ENCODE measurements around the gene ALAD. TPM values are rescaled to one million over a fixed set of nuclear protein-coding genes. Genes with fewer than 3 reads are reported as not detected.

Gene ALAD
- total and polyA plus RNA-seq, 9 of the 15 experiments (the other 6 are each of a cell fraction or from before 2014, with no cell fraction given) = 1.3 to 12.7 (median 6.8) TPM

- TF ChIP-seq, protein P1, sequence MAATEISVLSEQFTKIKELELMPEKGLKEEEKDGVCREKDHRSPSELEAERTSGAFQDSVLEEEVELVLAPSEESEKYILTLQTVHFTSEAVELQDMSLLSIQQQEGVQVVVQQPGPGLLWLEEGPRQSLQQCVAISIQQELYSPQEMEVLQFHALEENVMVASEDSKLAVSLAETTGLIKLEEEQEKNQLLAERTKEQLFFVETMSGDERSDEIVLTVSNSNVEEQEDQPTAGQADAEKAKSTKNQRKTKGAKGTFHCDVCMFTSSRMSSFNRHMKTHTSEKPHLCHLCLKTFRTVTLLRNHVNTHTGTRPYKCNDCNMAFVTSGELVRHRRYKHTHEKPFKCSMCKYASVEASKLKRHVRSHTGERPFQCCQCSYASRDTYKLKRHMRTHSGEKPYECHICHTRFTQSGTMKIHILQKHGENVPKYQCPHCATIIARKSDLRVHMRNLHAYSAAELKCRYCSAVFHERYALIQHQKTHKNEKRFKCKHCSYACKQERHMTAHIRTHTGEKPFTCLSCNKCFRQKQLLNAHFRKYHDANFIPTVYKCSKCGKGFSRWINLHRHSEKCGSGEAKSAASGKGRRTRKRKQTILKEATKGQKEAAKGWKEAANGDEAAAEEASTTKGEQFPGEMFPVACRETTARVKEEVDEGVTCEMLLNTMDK (IDR thresholded peaks at IDR 0.05; ENCODE audit: borderline replicate concordance, insufficient read depth, low read depth, low read length, poor library complexity, severe bottlenecking) = no peak
These were observed 35.8 kb upstream of the ALAD start (continued) for GRCh38 chr9:113436728-113437515.

DNA sequence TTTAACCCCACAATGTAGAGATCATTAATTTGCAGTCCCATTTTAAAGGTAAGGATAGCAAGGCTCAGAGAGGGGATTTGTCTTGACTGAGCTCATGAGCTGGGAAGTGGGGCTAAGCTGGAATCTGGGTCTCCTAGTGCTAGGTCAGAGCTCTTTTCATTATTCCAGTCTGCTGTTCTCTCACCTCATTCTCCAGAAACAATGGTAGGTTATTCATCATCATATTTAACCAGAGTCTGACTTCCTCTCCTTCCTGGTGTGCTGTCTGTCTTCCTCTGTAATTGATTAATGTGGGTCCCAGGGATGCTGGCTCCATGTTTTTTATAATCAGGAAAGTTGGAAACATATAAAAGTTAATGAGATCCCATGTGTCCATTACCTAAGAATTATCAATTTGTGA is 30.1 kb upstream of the ALAD start:
- ChIA-PET POLR2A (no interaction called here), CTCF (ENCODE audit: low intra/inter-chr PET ratio) (no interaction called here)
- intact Hi-C loops (cut with micrococcal nuclease) = no loop called here
- Histone ChIP-seq H3K36me3 (ENCODE audit: control insufficient read depth, insufficient read depth, low read length) (no peaks in the 10 kb centered on the region), H3K4me3 (no peak overlapping the region), H3K27ac (ENCODE audit: extremely low read depth, low read depth, low read length) (no peak overlapping the region), H4K20me1 (replicated peaks; ENCODE audit: control insufficient read depth, insufficient read depth, low read length) (no peaks in the 10 kb centered on the region), H3K9me1 (ENCODE audit: control insufficient read depth, insufficient read depth, low read length) (no peaks in the 10 kb centered on the region), H3K9ac (ENCODE audit: insufficient read depth in 1 of 2, low read depth in 2 of 2, low read length in 2 of 2) (no peak overlapping the region), H3K79me2 (ENCODE audit: control insufficient read depth, insufficient read depth, low read length) (no peaks in the 10 kb centered on the region), H2AFZ (ENCODE audit: low read depth, low read length) (no peak overlapping the region), H3K4me1 (replicated peaks in 1 of 2; ENCODE audit: control insufficient read depth in 2 of 2, insufficient read depth in 2 of 2, low read length in 2 of 2) (no peaks in the 10 kb centered on the region; a peak in 1 of 5 replicates), H3K27me3 (ENCODE audit: control insufficient read depth in 2 of 2, insufficient read depth in 2 of 2, low read length in 2 of 2) (peaks cover 4 to 13% of the 10 kb centered on the region in 2 experiments; a peak in 3 of 5 replicates), H3K9me3 (replicated peaks; ENCODE audit: control insufficient read depth, insufficient read depth, low read depth, low read length) (no peaks in the 10 kb centered on the region), H3K4me2 (ENCODE audit: insufficient read depth, low read length) (no peak overlapping the region)
- no TSS peak for BruUV-seq (replicated peaks)
- FAIRE-seq = no peak
- in situ Hi-C loops (cut with MboI) = no loop called here
- ATAC-seq = no peak
- DNase-seq (ENCODE audit: extremely low read depth in 1 of 4, low spot score in 3 of 4) = no peak
- TF ChIP-seq, protein P2, sequence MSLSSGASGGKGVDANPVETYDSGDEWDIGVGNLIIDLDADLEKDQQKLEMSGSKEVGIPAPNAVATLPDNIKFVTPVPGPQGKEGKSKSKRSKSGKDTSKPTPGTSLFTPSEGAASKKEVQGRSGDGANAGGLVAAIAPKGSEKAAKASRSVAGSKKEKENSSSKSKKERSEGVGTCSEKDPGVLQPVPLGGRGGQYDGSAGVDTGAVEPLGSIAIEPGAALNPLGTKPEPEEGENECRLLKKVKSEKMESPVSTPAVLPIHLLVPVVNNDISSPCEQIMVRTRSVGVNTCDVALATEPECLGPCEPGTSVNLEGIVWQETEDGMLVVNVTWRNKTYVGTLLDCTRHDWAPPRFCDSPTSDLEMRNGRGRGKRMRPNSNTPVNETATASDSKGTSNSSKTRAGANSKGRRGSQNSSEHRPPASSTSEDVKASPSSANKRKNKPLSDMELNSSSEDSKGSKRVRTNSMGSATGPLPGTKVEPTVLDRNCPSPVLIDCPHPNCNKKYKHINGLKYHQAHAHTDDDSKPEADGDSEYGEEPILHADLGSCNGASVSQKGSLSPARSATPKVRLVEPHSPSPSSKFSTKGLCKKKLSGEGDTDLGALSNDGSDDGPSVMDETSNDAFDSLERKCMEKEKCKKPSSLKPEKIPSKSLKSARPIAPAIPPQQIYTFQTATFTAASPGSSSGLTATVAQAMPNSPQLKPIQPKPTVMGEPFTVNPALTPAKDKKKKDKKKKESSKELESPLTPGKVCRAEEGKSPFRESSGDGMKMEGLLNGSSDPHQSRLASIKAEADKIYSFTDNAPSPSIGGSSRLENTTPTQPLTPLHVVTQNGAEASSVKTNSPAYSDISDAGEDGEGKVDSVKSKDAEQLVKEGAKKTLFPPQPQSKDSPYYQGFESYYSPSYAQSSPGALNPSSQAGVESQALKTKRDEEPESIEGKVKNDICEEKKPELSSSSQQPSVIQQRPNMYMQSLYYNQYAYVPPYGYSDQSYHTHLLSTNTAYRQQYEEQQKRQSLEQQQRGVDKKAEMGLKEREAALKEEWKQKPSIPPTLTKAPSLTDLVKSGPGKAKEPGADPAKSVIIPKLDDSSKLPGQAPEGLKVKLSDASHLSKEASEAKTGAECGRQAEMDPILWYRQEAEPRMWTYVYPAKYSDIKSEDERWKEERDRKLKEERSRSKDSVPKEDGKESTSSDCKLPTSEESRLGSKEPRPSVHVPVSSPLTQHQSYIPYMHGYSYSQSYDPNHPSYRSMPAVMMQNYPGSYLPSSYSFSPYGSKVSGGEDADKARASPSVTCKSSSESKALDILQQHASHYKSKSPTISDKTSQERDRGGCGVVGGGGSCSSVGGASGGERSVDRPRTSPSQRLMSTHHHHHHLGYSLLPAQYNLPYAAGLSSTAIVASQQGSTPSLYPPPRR (CRISPR knock-in tag; IDR thresholded peaks at IDR 0.05; ENCODE audit: borderline replicate concordance) = no peak
- no peak for TF ChIP-seq NFE2L1 (tag; IDR thresholded peaks at IDR 0.05; ENCODE audit: borderline replicate concordance, low read depth)
- TF ChIP-seq LCOR (CRISPR knock-in tag; IDR thresholded peaks at IDR 0.05) = no peak
- TF ChIP-seq THRAP3 (IDR thresholded peaks at IDR 0.05; ENCODE audit: borderline replicate concordance) = no peak
- TF ChIP-seq CAMTA2 (CRISPR knock-in tag; conservative IDR thresholded peaks at IDR 0.05) = no peak
